HG02938 (cell line): ENCODE data around the gene SOX30.

Experiments used
- ATAC-seq: cut with Tn5 transposase; IDR thresholded peaks from one replicate; pipeline ENCODE4 v1.9.1; 2021; ENCODE audit warnings: mild to moderate bottlenecking, moderate library complexity; ENCODE audit not compliant: unreplicated experiment

SOX30 gene

GRCh38 chr5:157578079-157578780 lies 74.0 kb downstream of the SOX30 start:
- no peak for ATAC-seq

- ATAC-seq, result no peak
Measured at GRCh38 chr5:157576678-157577077, 75.6 kb downstream of the SOX30 start.
